Measurements from ENCODE around the gene PRAMEF18. TPM values are rescaled to one million over a fixed set of nuclear protein-coding genes. Genes with fewer than 3 reads are reported as not detected.
"Not testable (repeated sequence)": the region's sequence is repeated elsewhere in the genome, so short reads cannot be mapped to it uniquely, and the experiment has no call there.

Gene PRAMEF18
- total RNA-seq, 1 experiment from 2014 or later = not detected

DNA sequence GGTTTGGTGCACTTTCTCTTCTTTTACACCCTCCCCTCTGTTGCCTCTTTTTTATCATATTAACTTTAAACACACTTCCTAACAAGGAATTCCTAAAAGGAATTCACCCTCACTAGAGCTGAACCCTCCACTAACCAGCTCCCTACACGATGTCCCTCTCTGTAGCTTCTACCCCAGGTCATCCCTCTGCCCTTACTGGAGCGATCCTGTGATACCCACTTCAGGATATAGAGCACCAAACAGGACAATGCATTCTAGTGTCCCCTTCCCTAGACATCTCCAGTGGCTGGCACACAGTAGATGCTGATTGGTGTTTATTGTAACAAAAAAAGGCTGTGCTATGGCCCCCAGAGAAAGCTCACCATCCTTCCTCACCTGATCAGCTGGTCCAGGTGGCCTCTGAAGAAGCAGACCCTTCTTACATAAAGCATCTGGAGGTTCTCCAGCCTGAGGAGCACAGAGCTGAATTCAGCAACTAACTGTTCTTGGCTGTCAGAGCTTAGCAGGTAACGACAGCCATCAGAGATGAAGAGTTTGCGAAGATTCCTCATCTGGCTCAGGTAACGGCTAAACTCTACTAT lies 1.4 kb downstream of the PRAMEF18 start:
- no peak for DNase-seq (ENCODE audit: low spot score)
- H3K27me3 Mint-ChIP-seq (ENCODE audit: low read depth) = peaks cover 11% of the 10 kb centered on the region
- H3K9me3 Mint-ChIP-seq = peaks cover 35% of the 10 kb centered on the region
- ATAC-seq = no peak
- no peak for TF ChIP-seq ATF1 (CRISPR knock-in tag; IDR thresholded peaks at IDR 0.05)
- TF ChIP-seq, protein P1, sequence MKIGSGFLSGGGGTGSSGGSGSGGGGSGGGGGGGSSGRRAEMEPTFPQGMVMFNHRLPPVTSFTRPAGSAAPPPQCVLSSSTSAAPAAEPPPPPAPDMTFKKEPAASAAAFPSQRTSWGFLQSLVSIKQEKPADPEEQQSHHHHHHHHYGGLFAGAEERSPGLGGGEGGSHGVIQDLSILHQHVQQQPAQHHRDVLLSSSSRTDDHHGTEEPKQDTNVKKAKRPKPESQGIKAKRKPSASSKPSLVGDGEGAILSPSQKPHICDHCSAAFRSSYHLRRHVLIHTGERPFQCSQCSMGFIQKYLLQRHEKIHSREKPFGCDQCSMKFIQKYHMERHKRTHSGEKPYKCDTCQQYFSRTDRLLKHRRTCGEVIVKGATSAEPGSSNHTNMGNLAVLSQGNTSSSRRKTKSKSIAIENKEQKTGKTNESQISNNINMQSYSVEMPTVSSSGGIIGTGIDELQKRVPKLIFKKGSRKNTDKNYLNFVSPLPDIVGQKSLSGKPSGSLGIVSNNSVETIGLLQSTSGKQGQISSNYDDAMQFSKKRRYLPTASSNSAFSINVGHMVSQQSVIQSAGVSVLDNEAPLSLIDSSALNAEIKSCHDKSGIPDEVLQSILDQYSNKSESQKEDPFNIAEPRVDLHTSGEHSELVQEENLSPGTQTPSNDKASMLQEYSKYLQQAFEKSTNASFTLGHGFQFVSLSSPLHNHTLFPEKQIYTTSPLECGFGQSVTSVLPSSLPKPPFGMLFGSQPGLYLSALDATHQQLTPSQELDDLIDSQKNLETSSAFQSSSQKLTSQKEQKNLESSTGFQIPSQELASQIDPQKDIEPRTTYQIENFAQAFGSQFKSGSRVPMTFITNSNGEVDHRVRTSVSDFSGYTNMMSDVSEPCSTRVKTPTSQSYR (CRISPR knock-in tag; IDR thresholded peaks at IDR 0.05) = no peak
- no peak for TF ChIP-seq PRRX2 (CRISPR knock-in tag; IDR thresholded peaks at IDR 0.05)
- no peak for TF ChIP-seq NFYB (CRISPR knock-in tag; conservative IDR thresholded peaks at IDR 0.05; ENCODE audit: low read depth)
- no peak for TF ChIP-seq ZNF138 (CRISPR knock-in tag; conservative IDR thresholded peaks at IDR 0.05)
- TF ChIP-seq ZNF396 (CRISPR knock-in tag; IDR thresholded peaks at IDR 0.05; ENCODE audit: borderline replicate concordance) = no peak
- TF ChIP-seq ELF4 (CRISPR knock-in tag; IDR thresholded peaks at IDR 0.05; ENCODE audit: low read depth) = no peak
- no peak for TF ChIP-seq IRF2 (CRISPR knock-in tag; IDR thresholded peaks at IDR 0.05; ENCODE audit: borderline replicate concordance, low read depth)
- TF ChIP-seq, protein P2, sequence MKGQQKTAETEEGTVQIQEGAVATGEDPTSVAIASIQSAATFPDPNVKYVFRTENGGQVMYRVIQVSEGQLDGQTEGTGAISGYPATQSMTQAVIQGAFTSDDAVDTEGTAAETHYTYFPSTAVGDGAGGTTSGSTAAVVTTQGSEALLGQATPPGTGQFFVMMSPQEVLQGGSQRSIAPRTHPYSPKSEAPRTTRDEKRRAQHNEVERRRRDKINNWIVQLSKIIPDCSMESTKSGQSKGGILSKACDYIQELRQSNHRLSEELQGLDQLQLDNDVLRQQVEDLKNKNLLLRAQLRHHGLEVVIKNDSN (CRISPR knock-in tag; IDR thresholded peaks at IDR 0.05) = no peak
- TF ChIP-seq, protein P3, sequence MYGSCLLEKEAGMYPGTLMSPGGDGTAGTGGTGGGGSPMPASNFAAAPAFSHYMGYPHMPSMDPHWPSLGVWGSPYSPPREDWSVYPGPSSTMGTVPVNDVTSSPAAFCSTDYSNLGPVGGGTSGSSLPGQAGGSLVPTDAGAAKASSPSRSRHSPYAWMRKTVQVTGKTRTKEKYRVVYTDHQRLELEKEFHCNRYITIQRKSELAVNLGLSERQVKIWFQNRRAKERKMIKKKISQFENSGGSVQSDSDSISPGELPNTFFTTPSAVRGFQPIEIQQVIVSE (CRISPR knock-in tag; IDR thresholded peaks at IDR 0.05; ENCODE audit: borderline replicate concordance) = no peak
- TF ChIP-seq, protein P4, sequence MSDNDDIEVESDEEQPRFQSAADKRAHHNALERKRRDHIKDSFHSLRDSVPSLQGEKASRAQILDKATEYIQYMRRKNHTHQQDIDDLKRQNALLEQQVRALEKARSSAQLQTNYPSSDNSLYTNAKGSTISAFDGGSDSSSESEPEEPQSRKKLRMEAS (CRISPR knock-in tag; IDR thresholded peaks at IDR 0.05) = no peak
- no peak for TF ChIP-seq ZNF219 (CRISPR knock-in tag; IDR thresholded peaks at IDR 0.05; ENCODE audit: borderline replicate concordance)
- TF ChIP-seq SP1 (CRISPR knock-in tag; conservative IDR thresholded peaks at IDR 0.05) = no peak
- TF ChIP-seq RORB (CRISPR knock-in tag; IDR thresholded peaks at IDR 0.05) = no peak
- no peak for TF ChIP-seq TEAD1 (CRISPR knock-in tag; IDR thresholded peaks at IDR 0.05)
- TF ChIP-seq, protein P5, sequence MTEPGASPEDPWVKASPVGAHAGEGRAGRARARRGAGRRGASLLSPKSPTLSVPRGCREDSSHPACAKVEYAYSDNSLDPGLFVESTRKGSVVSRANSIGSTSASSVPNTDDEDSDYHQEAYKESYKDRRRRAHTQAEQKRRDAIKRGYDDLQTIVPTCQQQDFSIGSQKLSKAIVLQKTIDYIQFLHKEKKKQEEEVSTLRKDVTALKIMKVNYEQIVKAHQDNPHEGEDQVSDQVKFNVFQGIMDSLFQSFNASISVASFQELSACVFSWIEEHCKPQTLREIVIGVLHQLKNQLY (CRISPR knock-in tag; IDR thresholded peaks at IDR 0.05) = no peak
- H3K36me3 Mint-ChIP-seq = peaks cover 34% of the 10 kb centered on the region
- ChIA-PET POLR2A (no interaction called here), CTCF (no interaction called here)
- no peak overlapping the region for H3K27ac Mint-ChIP-seq
- no peak overlapping the region for H3K4me3 Mint-ChIP-seq
- H3K4me1 Mint-ChIP-seq = no peaks in the 10 kb centered on the region

DNA sequence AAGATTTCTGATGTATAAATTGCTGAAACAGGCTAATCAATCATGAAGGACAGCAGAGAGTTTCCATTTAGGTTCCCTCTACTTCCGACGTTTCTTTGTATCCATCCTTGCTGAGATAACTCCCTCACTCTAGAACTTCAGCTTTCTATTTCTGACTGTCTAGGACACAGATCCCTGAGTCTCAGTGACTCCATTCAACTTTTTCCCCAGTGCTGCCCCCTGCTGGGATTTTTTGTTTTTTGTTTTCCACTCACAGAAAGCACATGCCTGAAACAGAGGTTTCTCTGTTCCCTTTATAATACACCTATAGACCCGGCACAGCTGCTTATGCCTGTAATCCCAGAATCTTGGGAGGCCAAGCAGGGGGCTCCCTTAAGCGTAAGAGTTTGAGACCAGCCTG lies 3.2 kb downstream of the PRAMEF18 start:
- CTCF ChIA-PET; ATAC-seq; DNase-seq (ENCODE audit: low spot score); H3K4me3 Mint-ChIP-seq; H3K27me3 Mint-ChIP-seq (ENCODE audit: low read depth); H3K4me1 Mint-ChIP-seq; H3K27ac Mint-ChIP-seq; POLR2A ChIA-PET: not testable (repeated sequence)
- H3K9me3 Mint-ChIP-seq = peaks cover 22% of the 10 kb centered on the region
- H3K36me3 Mint-ChIP-seq = peaks cover 21% of the 10 kb centered on the region

DNA sequence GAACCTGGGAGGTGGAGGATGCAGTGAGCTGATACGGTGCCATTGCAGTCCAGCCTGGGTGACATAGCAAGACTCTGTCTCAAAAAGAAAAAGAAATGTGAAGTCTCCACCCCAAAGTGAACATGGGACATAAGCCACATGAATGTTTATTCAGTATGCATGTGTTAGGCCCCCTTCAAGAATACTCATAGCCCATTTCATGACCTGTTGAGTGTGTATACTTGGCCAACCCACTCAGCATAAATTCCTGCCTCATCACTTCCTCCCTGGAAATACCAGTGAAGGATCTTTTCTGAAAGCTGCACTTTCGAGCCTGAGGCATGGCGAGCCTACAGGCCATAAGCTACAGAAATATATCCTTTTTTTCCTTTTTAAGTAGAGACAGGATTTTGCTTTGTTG lies 6.8 kb downstream of the PRAMEF18 start:
- H3K27ac Mint-ChIP-seq; H3K4me1 Mint-ChIP-seq; DNase-seq (ENCODE audit: low spot score); H3K9me3 Mint-ChIP-seq; H3K36me3 Mint-ChIP-seq; H3K27me3 Mint-ChIP-seq (ENCODE audit: low read depth); ATAC-seq; H3K4me3 Mint-ChIP-seq; CTCF ChIA-PET; POLR2A ChIA-PET: not testable (repeated sequence)

DNA sequence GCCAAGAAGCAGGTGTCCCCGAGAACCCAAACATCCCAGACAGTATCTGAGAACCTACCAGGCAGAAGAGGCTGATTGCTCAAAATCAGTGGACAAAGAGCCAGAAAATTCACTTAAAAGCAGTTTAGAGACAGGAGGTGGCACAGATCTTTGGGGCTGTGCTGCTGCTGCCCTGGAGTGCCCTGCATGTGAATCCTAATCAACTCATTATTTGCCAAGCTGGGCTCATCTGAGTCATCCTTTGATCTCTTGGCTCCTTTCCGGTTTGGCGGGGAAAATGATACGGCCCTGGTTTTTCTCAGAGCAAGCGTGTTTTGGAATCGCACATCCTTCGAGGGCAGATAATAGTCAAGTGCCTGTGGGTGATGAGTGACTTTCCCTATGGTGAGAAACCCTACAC lies 9.3 kb downstream of the PRAMEF18 start:
- H3K4me3 Mint-ChIP-seq; H3K27ac Mint-ChIP-seq; H3K36me3 Mint-ChIP-seq; H3K27me3 Mint-ChIP-seq (ENCODE audit: low read depth); POLR2A ChIA-PET; ATAC-seq; H3K4me1 Mint-ChIP-seq; DNase-seq (ENCODE audit: low spot score); CTCF ChIA-PET; H3K9me3 Mint-ChIP-seq: not testable (repeated sequence)

DNA sequence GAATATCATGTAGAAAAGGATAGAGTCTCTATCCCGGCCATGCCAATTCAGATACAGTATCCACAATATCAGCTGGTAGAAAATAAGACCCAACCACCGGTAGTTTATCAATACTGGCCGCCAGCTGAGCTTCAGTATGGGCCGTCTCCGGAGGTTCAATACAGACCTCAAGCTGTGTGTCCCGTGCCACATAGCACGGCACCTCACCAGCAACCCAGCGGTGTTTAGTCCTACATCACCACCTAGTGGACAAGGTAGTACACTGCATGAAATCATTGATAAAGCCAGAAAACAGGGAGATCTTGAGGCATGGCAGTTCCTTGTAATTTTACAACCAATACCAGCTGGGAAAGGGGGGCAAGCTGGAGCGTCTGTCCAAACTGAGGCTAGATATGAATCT lies 17.2 kb downstream of the PRAMEF18 start:
- H3K4me1 Mint-ChIP-seq; H3K27me3 Mint-ChIP-seq (ENCODE audit: low read depth); CTCF ChIA-PET; H3K27ac Mint-ChIP-seq; POLR2A ChIA-PET; H3K9me3 Mint-ChIP-seq; H3K36me3 Mint-ChIP-seq; H3K4me3 Mint-ChIP-seq; DNase-seq (ENCODE audit: low spot score): not testable (repeated sequence)
- ATAC-seq = peak; percentile 36; the same call in 1 of the 2 replicates

DNA sequence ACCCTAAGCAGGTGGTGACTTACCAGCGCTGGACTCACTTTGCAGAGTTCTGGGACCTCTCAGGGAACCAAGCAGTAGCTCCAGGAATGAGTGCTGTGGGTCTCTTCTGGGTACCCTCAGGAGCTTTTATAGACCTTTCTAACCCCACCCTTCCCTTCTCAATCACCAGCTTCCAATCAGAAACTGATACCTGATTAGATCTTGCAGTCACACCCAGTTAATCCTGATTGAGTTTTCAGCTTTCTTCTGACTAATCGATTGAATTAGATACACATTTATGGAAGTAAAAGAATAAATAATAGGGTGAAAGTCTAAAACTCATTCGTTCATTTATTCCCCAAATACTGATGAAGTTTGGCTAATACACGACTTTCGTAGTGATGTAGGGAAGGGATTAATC lies 24.6 kb downstream of the PRAMEF18 start, which contains the start of gene PRAMEF13:
PRAMEF13 (minus strand) TSS at position 101 of the 400 bp plus-strand sequence. CDS start 1,820 bp downstream, outside the sequence.
- CTCF ChIA-PET; ATAC-seq; H3K36me3 Mint-ChIP-seq; DNase-seq (ENCODE audit: low spot score); H3K27ac Mint-ChIP-seq; H3K9me3 Mint-ChIP-seq; H3K27me3 Mint-ChIP-seq (ENCODE audit: low read depth); H3K4me3 Mint-ChIP-seq; H3K4me1 Mint-ChIP-seq; POLR2A ChIA-PET: not testable (repeated sequence)

Measured in WTC11 (cell line).